Breast epithelium (tissue), 3 donors: ENCODE results near the gene MUC5AC.

Experiments
- CTCF ChIP-seq, 3 donors: fragments of 450-650 bp; IDR thresholded peaks; one replicate each; pipeline ENCODE4 v1.5.1; 2016 to 2017; ENCODE audit warnings: antibody characterized with exemption in 3 of 3, mild to moderate bottlenecking in 3 of 3, moderate library complexity in 3 of 3
- POLR2A ChIP-seq: fragments of 450-650 bp; IDR thresholded peaks from one replicate; pipeline ENCODE4 v1.6.1; 2016; ENCODE audit warnings: antibody characterized with exemption, mild to moderate bottlenecking, moderate library complexity

GRCh38 chr11:1129611-1130160, 28.1 kb upstream of the MUC5AC start:
- TF ChIP-seq POLR2A (no peak), CTCF (IDR thresholded peaks at IDR 0.05) (no peak)
